IMR-90 (cell line): ENCODE results near the gene ARRDC2. TPM values are rescaled to one million over a fixed set of nuclear protein-coding genes. Genes with fewer than 3 reads are reported as not detected.

Experiments
- ATAC-seq: fragments of 200-7000 bp; cut with Tn5 transposase; 2 replicates; pipeline ENCODE4 v1.9.1; 2020; ENCODE audit warnings: low read depth, mild to moderate bottlenecking, moderate library complexity
- BruUV-seq: library from RNA; stranded (reverse); fragments of 400-500 nt; replicated peaks from 2 replicates; lab custom pipeline; 2021; lab: Mats Ljungman, UMichigan
- CTCF ChIA-PET: fragments of 300-600 bp; formaldehyde crosslinking; extraction: SDS; loops from one replicate; lab custom pipeline; 2021; ENCODE audit warnings: antibody characterized with exemption; lab: Yijun Ruan, JAX
- POLR2A ChIA-PET: fragments of 300-600 bp; sonication (Branson Sonifier 250); formaldehyde crosslinking; loops from one replicate; lab custom pipeline; 2022; ENCODE audit warnings: antibody characterized with exemption; ENCODE audit not compliant: unreplicated experiment; lab: Charles Lee
- DNase-seq: peaks from one replicate; pipeline ENCODE4 v3.0.0; 2013
- H2AFZ ChIP-seq: replicated peaks from 2 replicates; pipeline ENCODE3; 2013; ENCODE audit warnings: low read length, mild to moderate bottlenecking; ENCODE audit not compliant: poor library complexity
- H2AK5ac ChIP-seq: 2 replicates; pipeline ENCODE4 v1.6.1; 2013; ENCODE audit warnings: low read depth, low read length, inconsistent platforms
- H2AK9ac ChIP-seq: replicated peaks from 2 replicates; pipeline ENCODE3; 2013; ENCODE audit warnings: mild to moderate bottlenecking, low read depth, low read length, moderate library complexity; ENCODE audit not compliant: poor library complexity
- H2BK120ac ChIP-seq: 2 replicates; pipeline ENCODE4 v1.6.1; 2013; ENCODE audit warnings: low read depth, low read length, inconsistent platforms
- H2BK15ac ChIP-seq: 3 replicates; pipeline ENCODE4 v1.6.1; 2013; ENCODE audit warnings: low read depth, low read length, inconsistent platforms
- H2BK20ac ChIP-seq: 2 replicates; pipeline ENCODE4 v1.6.1; 2013; ENCODE audit warnings: low read depth, mild to moderate bottlenecking, inconsistent platforms, low read length, moderate library complexity
- H2BK5ac ChIP-seq: 2 replicates; pipeline ENCODE4 v1.6.1; 2013; ENCODE audit warnings: mild to moderate bottlenecking, low read depth, low read length, inconsistent platforms; ENCODE audit not compliant: poor library complexity, severe bottlenecking
- H3K14ac ChIP-seq: replicated peaks from 2 replicates; pipeline ENCODE4 v1.6.1; 2013; ENCODE audit warnings: low read depth, low read length, inconsistent platforms
- H3K18ac ChIP-seq: 2 replicates; pipeline ENCODE4 v1.6.1; 2013; ENCODE audit warnings: low read depth, low read length, control low read depth
- H3K23ac ChIP-seq: 2 replicates; pipeline ENCODE4 v1.6.1; 2013; ENCODE audit warnings: low read depth, low read length, inconsistent platforms
- H3K27ac ChIP-seq: 2 replicates; pipeline ENCODE4 v1.5.1; 2013; ENCODE audit warnings: mild to moderate bottlenecking, control low read depth, low read length; ENCODE audit not compliant: insufficient read depth
- H3K27me3 ChIP-seq: 2 replicates; pipeline ENCODE4 v1.6.1; 2013; ENCODE audit warnings: low read length; ENCODE audit not compliant: control insufficient read depth, insufficient read depth
- H3K36me3 ChIP-seq: 2 replicates; pipeline ENCODE4 v1.6.1; 2013; ENCODE audit warnings: low read length, mixed read lengths; ENCODE audit not compliant: control insufficient read depth, insufficient read depth
- H3K4ac ChIP-seq: 2 replicates; pipeline ENCODE4 v1.6.1; 2013; ENCODE audit warnings: low read depth, low read length, inconsistent platforms
- H3K4me1 ChIP-seq: 2 replicates; pipeline ENCODE4 v1.6.1; 2013; ENCODE audit warnings: low read length, mixed read lengths; ENCODE audit not compliant: control insufficient read depth, insufficient read depth
- H3K4me2 ChIP-seq: 2 replicates; pipeline ENCODE4 v1.6.1; 2013; ENCODE audit warnings: low read depth, mild to moderate bottlenecking, control low read depth, low read length, moderate library complexity
- H3K4me3 ChIP-seq: 2 replicates; pipeline ENCODE4 v1.5.1; 2013; ENCODE audit warnings: low read depth, mild to moderate bottlenecking, control low read depth, low read length, moderate library complexity; ENCODE audit not compliant: insufficient read depth
- H3K56ac ChIP-seq: 2 replicates; pipeline ENCODE4 v1.6.1; 2013; ENCODE audit warnings: low read length, inconsistent platforms; ENCODE audit not compliant: insufficient read depth; ENCODE audit errors: extremely low read depth
- H3K79me1 ChIP-seq, 2 experiments: 2 replicates each; pipeline ENCODE4 v1.6.1; 2013; ENCODE audit warnings: low read length in 2 of 2, inconsistent platforms in 1 of 2, low read depth in 1 of 2
- H3K9ac ChIP-seq: 2 replicates; pipeline ENCODE4 v1.6.1; 2013; ENCODE audit warnings: low read depth, low read length, control low read depth
- H3K9me1 ChIP-seq: 2 replicates; pipeline ENCODE4 v1.6.1; 2013; ENCODE audit warnings: low read length, inconsistent platforms; ENCODE audit not compliant: insufficient read depth
- H3K9me3 ChIP-seq: 2 replicates; pipeline ENCODE4 v1.6.1; 2013; ENCODE audit warnings: low read length; ENCODE audit not compliant: control insufficient read depth, insufficient read depth
- H4K20me1 ChIP-seq: 2 replicates; pipeline ENCODE4 v1.6.1; 2013; ENCODE audit warnings: low read length, inconsistent platforms; ENCODE audit not compliant: insufficient read depth
- H4K5ac ChIP-seq: 2 replicates; pipeline ENCODE4 v1.6.1; 2013; ENCODE audit warnings: mild to moderate bottlenecking, low read depth, low read length, control low read depth
- H4K8ac ChIP-seq, 2 experiments: 2 replicates each; pipeline ENCODE4 v1.6.1; 2013; ENCODE audit warnings: low read depth in 2 of 2, low read length in 2 of 2, control low read depth in 1 of 2, inconsistent platforms in 1 of 2
- H4K91ac ChIP-seq: 2 replicates; pipeline ENCODE4 v1.6.1; 2013; ENCODE audit warnings: low read depth, low read length, inconsistent platforms; ENCODE audit not compliant: insufficient read depth
- CHD1 ChIP-seq: IDR thresholded peaks from 2 replicates; pipeline ENCODE4 v1.6.1; 2012; ENCODE audit warnings: low read depth, low read length, improper control_type of control experiment
- MAFK ChIP-seq: IDR thresholded peaks from 2 replicates; pipeline ENCODE4 v1.6.1; 2012; ENCODE audit warnings: low read depth, low read length, improper control_type of control experiment
- MAZ ChIP-seq: IDR thresholded peaks from 2 replicates; pipeline ENCODE4 v1.6.1; 2012; ENCODE audit warnings: low read depth, mild to moderate bottlenecking, low read length, improper control_type of control experiment, moderate library complexity, borderline replicate concordance
- MXI1 ChIP-seq: IDR thresholded peaks from 2 replicates; pipeline ENCODE4 v1.6.1; 2012; ENCODE audit warnings: low read depth, mild to moderate bottlenecking, low read length, moderate library complexity, borderline replicate concordance
- POLR2A ChIP-seq: IDR thresholded peaks from 2 replicates; pipeline ENCODE4 v1.6.1; 2012; ENCODE audit warnings: mild to moderate bottlenecking, low read depth, low read length
- WGBS, 2 experiments: methylation state at CpG; one replicate each; pipeline versions ENCODE4 v1.1.5 to v1.1.7; 2013; ENCODE audit warnings: missing lambda C conversion rate in 2 of 2; ENCODE audit not compliant: insufficient read length in 1 of 2; ENCODE audit errors: extremely low coverage in 2 of 2; 5-methylcytosine and 5-hydroxymethylcytosine counted together
- dilution Hi-C: fragments of 300-500 bp; cut with HindIII; formaldehyde crosslinking; loops from one replicate; pipeline ENCODE4 v1.14.3; 2018; ENCODE audit warnings: low sequenced_read_pairs; ENCODE audit not compliant: unreplicated experiment
- in situ Hi-C: fragments of 300-500 bp; cut with MboI; formaldehyde crosslinking; loops from 3 replicates; pipeline ENCODE4 v1.14.3; 2019; ENCODE audit warnings: low sequenced_read_pairs, inconsistent platforms, mixed read lengths
- intact Hi-C: fragments of 100-400 bp; cut with micrococcal nuclease; formaldehyde crosslinking; loops from 2 replicates; pipeline ENCODE4 v1.10.0; 2022
- polyA plus RNA-seq, 3 experiments: library from polyadenylated mRNA; depleted of rRNA; stranded (reverse); fragments of >200 nt; gene quantifications; 2 replicates each; pipeline ENCODE4 v1.2.3, GENCODE V29; 2012; ENCODE audit warnings: low replicate concordance in 1 of 3
- total RNA-seq: library from RNA; depleted of rRNA; stranded (reverse); fragments of >200 nt; gene quantifications from 2 replicates; pipeline ENCODE4 v1.2.3, GENCODE V29; 2012
- TF ChIP-seq, protein P1 (sequence below): fragments of 150-350 bp; IDR thresholded peaks from 2 replicates; pipeline ENCODE4 v1.6.1; 2017; ENCODE audit warnings: mild to moderate bottlenecking, antibody characterized with exemption, low read length, low read depth

ARRDC2 gene
- total and polyA plus RNA-seq, 2 of the 4 experiments (the other 2 are of a cell fraction) = 1.4 to 4.9 TPM

DNA sequence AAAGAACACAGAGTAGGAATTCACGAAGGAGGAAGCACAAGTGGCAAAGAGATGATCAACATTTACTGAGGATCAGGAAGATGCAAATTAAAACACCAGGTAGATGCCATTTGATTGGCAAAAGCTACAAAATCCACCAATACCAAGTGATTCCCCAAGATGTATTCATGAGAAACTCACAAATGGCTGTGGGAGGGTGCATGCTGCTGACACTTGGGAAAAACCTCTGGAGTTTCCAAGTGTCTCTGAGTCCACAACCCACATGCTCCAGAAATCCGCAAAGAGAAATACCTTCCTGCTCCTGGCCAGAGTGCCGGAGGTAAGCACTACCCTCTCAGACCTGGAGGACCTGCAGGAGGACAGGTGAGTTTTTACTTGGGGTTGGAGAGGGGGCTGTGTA lies 35.7 kb downstream of the ARRDC2 start:
- no peak overlapping the region for H3K23ac ChIP-seq
- TF ChIP-seq, protein P1, sequence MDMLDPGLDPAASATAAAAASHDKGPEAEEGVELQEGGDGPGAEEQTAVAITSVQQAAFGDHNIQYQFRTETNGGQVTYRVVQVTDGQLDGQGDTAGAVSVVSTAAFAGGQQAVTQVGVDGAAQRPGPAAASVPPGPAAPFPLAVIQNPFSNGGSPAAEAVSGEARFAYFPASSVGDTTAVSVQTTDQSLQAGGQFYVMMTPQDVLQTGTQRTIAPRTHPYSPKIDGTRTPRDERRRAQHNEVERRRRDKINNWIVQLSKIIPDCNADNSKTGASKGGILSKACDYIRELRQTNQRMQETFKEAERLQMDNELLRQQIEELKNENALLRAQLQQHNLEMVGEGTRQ = no peak
- no peak for TF ChIP-seq POLR2A
- TF ChIP-seq MAFK = no peak
- TF ChIP-seq MAZ = no peak
- no peak for TF ChIP-seq CHD1
- TF ChIP-seq MXI1 = no peak
- H3K4me1 ChIP-seq = peaks cover 5% of the 10 kb centered on the region
- H2BK5ac ChIP-seq = no peak overlapping the region
- H3K9me3 ChIP-seq = peaks cover 10% of the 10 kb centered on the region
- H4K8ac ChIP-seq = no peak overlapping the region
- no peak overlapping the region for H4K91ac ChIP-seq
- H3K36me3 ChIP-seq = no peaks in the 10 kb centered on the region
- POLR2A ChIA-PET = no interaction called here
- no peaks in the 10 kb centered on the region for H4K20me1 ChIP-seq
- no peak overlapping the region for H2BK15ac ChIP-seq
- no peak overlapping the region for H2AFZ ChIP-seq
- no peak overlapping the region for H3K56ac ChIP-seq
- H3K9me1 ChIP-seq = peaks cover 9% of the 10 kb centered on the region
- CTCF ChIA-PET = no interaction called here
- H3K4ac ChIP-seq = no peak overlapping the region
- no peak overlapping the region for H2BK20ac ChIP-seq
- no peak overlapping the region for H2AK9ac ChIP-seq
- dilution Hi-C loops = no loop called here
- no peak overlapping the region for H3K4me3 ChIP-seq
- no peak overlapping the region for H3K18ac ChIP-seq
- no peak overlapping the region for H3K27ac ChIP-seq
- peaks cover 5% of the 10 kb centered on the region; the same call in 1 of the 2 replicates for H3K27me3 ChIP-seq
- no peak overlapping the region for H2BK120ac ChIP-seq
- whole genome bisulfite sequencing, 2 experiments = no CpG with 5 or more reads among the region's 3 CpGs
- H4K5ac ChIP-seq = no peak overlapping the region
- H3K9ac ChIP-seq = no peak overlapping the region
- H3K14ac ChIP-seq = no peak overlapping the region
- H3K79me1 ChIP-seq = no peaks in the 10 kb centered on the region
- BruUV-seq = no TSS peak
- intact Hi-C loops = no loop called here
- in situ Hi-C loops = no loop called here
- no peak overlapping the region for H3K4me2 ChIP-seq
- ATAC-seq (no peak), DNase-seq (no peak)
- no peak overlapping the region for H2AK5ac ChIP-seq
